Stimulated activated naive CD4-positive, alpha-beta T cell treated with Interleukin-2 at 50 U/mL for 16 hours (primary cell): ENCODE data around the gene SLC16A9.

Source experiments
- DNase-seq: peaks from one replicate; lab custom pipeline; 2025; lab: John Stamatoyannopoulos, UW

The SLC16A9 gene

DNA sequence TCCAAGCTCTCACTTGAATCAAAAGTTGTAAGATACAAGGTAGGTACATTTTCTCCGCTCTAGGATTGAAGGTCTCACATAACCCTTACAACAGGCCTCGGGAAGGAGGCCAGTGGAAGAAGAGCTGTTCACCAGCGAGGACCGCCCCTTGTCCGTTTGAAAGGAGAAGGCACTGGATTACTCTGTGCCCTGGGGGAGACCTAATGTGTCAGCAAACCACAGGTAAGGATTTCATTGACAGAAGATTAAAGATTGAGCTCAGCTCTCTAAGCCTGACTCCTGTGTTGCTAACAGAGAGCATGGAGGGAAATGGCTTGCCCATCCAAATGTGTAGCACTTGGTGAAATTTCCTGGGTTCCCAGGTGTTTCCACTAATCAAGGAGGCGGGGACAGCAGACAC is 81.2 kb downstream of the SLC16A9 start:
- no peak for DNase-seq

DNA sequence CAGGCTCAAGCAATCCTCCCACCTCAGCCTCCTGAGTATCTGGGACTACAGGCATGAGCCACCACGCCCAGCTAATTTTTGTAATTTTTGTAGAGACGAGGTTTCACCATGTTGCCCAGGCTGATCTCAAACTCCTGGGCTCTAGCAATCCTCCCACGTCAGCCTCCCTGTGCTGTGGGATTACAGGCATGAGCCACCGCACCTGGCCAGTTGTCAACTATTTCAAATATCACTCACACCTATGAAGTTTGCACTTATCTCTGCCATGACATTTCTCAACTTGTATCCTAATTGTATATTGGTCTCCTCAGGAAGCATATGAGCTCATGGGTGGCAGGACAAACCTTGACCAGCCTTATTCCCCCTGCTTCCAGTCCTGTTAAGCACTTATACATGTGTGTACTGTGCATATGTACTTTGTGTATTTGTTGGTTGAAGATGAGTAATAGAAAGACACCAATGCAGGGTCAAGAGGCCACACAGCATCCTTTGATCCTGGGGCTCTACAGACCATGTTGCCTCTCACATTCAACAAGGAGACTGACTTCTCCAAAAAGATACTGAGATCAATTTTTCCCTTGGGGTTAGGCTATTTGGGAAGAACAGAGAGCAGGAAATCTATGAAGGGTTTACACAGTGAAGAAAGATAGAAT is 82.2 kb downstream of the SLC16A9 start:
- DNase-seq, result no peak

DNA sequence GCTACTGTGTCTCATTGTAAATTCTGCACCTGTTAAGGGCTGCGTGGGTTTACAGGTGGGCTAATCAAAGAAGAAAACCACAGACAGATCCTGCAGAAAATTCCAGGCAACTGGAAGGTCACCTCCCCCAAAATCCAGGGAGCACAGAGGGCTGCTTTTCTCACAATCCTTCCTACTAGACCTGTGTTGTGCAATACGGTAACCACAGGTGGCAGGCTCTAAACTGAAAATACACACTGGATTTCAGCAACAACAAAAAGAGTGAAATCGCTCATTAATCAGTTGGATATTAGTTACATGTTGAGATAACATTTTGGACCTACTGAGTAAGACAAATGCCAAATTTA is 83.2 kb downstream of the SLC16A9 start:
- DNase-seq, result no peak

GRCh38 chr10:59625721-59626522 is 83.7 kb downstream of the SLC16A9 start:
- DNase-seq, result no peak

GRCh38 chr10:59624951-59625350 is 84.7 kb downstream of the SLC16A9 start:
- DNase-seq, result no peak

DNA sequence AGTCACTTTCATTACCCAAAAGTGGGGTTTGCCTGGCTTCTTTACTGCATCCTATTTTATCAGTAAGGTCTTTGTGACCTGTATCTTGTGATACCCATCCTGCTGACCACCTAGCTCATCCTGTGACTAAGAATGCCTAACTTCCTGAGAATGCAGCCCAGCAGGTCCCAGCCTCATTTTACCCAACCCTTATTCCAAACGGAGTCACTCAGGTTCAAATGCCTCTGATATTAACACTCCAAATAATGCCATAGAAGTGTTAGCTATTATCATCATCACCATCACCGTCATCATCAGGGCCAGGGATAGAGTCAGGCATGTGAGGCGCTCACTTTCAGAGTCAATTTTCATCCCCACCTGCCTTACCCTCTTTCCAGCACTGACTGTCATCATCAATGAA is 85.5 kb downstream of the SLC16A9 start:
- no peak for DNase-seq

DNA sequence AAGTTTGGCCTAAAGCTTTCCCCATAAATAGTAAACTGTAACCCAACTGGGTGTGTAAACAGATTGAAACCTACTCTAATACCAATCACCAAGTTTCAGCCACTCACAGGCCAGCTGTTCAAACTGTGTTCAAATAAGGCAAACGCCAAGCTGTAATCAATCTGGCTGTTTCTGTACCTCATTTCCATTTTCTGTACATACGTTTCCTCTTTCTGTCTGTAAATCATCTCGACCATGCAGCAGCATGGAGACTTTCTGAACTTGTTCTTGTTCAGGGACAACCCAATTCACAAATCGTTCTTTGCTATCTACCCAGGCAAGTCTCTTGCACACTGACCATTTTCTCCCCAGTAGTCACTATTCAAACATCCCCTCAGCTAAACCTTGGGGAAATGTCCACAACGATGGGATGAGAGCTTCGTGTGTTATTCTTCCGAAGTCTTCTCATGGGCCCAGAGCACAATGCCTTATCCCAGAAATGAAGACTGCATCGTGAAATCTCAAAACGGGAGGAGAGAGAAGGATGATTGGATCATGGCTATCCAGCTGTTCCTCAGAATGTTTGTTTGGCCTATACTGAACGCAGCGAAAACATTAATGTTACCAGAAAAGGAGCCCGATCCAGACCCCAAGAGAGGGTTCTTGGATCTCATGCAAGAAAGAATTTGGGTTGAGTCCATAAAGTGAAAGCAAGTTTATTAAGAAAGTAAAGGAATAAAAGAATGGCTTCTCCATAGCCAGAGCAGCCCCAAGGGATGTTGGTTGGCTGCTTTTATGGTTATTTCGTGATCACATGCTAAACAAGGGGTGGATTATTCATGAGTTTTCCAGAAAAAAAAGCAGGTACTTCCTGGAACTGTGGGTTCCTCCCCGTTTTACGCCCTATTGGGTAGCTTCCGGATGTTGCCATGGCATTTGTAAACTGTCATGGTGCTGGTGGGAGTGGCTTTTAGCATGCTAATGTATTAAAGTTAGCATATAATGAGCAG is 86.2 kb downstream of the SLC16A9 start:
- no peak for DNase-seq

DNA sequence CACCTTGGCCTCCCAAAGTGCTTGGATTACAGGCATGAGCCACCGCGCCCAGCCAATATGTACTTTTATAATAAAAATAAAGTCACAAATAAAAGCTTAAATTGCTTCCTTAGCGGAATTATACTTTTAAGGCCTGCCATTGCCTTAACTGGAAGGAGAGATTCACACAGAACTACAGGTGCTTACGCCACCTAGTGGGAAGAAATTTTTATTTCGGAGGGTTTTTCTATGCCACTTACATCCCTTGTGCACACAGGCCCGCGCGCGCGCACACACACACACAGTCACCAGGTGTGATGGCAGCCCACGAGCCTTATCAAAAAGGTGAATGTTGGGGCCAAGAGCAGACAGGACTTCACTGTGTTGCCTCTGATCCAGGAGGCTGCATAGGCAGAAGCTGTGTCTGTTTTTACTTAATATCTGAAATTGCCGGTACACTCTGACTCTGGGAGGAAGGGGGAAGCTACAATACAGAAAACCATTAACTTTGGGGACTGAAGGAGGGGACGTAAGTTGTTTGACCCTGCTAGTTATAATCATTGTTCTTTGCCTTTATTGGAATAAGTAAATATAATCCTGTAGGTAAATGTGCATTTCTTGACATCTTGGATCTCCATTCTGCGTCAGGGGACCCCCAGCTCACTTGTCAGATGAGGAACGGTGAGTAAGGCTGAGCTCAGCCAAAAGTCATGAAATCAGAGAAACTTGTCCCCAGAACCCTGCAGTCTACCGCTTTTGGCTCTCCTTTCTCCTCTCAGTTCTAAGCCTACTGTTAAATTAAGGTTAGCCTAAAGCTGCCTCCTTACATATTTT is 87.1 kb downstream of the SLC16A9 start:
- no peak for DNase-seq

- no peak for DNase-seq
Observed at GRCh38 chr10:59621771-59622170, 87.9 kb downstream of the SLC16A9 start.

DNA sequence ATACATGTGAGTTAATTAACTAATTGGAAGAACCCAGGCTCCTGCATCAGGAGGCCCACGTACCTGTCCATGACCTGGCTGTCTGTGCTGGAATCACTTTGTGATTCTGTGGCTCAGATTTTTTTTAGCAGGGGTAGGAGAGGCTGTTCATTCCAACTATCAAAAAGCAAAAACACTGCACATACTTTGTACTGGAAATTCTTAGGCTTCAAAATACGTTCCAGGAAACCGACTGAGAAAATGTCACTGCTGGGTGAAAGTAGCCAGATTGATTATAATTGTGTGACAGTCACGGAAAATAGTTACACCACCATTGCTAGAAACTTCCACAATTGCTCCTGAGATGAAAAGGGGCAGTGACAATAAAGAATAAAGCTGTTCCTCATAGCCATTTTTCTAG is 91.0 kb downstream of the SLC16A9 start:
- no peak for DNase-seq

GRCh38 chr10:59617996-59618395 is 91.7 kb downstream of the SLC16A9 start:
- DNase-seq, result no peak

DNA sequence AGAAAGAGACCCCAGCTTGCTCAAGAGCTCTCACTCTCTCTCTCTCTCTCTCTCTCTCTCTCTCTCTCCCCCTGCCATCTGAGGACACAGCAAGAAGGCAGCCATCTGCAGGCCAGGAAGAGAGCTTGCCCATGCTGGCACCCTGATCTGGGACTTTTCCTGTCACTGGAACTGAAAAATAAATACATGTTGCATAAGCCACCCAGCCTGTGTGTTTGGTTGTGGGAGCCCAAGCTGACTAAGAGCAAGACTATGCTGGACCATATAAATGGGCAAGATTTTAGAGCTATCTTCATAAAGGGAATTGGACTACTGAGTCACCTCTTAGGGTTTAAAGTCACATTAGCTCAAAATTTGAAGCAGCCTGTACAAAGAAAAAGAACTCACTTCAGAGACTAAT is 98.6 kb downstream of the SLC16A9 start:
- DNase-seq, result no peak

- DNase-seq, result no peak
Observed at GRCh38 chr10:59607970-59608369, 101.7 kb downstream of the SLC16A9 start.

DNA sequence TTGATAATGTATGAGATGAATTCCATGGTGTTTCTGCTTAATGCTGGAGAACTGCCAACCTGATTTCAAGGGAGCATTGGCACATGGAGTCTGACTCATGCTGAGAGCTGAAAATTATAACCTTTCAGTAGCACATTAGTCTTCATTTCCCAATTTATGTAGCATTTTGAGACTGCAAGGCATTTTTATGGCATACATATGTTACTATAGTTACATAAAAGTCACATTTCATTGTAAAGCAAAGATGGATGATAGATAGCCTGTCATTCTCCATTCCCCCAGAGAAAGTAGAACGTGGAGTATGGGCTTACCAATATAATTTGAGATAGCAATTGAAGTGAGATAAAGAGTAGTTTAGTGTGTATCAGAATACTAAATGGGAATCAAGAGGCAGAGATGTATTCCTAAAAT is 103.1 kb downstream of the SLC16A9 start:
- DNase-seq, result no peak

DNA sequence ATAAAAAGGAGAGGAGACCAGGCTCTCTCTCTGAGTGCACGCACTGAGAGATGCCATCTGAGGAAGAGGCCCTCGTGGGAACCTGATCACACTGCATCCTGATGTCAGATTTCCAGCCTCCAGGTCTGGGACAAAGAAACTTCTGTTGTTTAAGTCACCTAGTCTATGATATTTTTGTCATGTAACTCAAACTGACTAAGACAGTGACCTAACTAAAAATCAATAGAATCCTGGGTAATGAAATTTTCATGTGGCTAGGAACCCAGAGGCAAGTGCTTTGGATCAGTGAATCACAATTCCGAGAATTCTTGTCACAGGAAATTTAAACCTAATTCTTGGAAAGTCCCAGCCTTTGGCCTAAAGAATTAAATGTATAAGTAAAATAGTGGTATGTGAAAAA is 107.7 kb downstream of the SLC16A9 start:
- DNase-seq, result no peak
